Vagina (tissue), 2 donors: ENCODE data around the gene RAPGEF5.

Source experiments
- POLR2A ChIP-seq, 2 donors: fragments of 450-650 bp; IDR thresholded peaks; one replicate each; pipeline ENCODE4 v1.6.1; 2017; ENCODE audit warnings: antibody characterized with exemption in 2 of 2, mild to moderate bottlenecking in 2 of 2, moderate library complexity in 2 of 2
- POLR2AphosphoS5 ChIP-seq, 2 donors: sonication (generic); formaldehyde crosslinking; IDR thresholded peaks; one replicate each; pipeline ENCODE4 v1.9.0; 2017; ENCODE audit warnings: antibody characterized with exemption in 2 of 2, mild to moderate bottlenecking in 2 of 2, low read depth in 1 of 2; ENCODE audit not compliant: insufficient read depth in 1 of 2
- TF ChIP-seq, protein P1 (sequence below), 3 experiments: fragments of 450-650 bp in 2 of 3; fragments of 200-600 bp in 1 of 3; sonication (generic) in 1 of 3; IDR thresholded peaks; one replicate each; pipeline ENCODE4 v1.5.1; 2017 to 2019; ENCODE audit warnings: antibody characterized with exemption in 3 of 3, mild to moderate bottlenecking in 2 of 3, moderate library complexity in 2 of 3

DNA sequence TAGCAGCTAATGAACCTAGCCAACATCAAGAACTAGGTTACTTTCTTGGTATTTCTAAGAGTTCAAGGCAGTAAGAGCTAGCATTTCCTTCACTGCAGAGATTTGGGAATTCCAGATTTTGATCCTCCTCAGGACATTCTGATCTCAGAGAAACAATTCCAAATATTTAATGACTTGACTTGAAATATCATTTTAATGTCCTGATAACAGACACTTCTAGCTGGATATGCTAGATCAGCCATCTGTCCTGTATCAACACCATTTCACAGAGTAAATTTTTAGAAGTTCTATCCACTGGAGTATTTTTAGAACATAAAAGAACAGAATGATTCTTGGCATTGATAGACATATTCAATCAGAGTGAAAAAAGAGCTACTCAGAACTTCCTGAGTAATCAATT lies 151.3 kb downstream of the RAPGEF5 start:
- TF ChIP-seq, protein P1, sequence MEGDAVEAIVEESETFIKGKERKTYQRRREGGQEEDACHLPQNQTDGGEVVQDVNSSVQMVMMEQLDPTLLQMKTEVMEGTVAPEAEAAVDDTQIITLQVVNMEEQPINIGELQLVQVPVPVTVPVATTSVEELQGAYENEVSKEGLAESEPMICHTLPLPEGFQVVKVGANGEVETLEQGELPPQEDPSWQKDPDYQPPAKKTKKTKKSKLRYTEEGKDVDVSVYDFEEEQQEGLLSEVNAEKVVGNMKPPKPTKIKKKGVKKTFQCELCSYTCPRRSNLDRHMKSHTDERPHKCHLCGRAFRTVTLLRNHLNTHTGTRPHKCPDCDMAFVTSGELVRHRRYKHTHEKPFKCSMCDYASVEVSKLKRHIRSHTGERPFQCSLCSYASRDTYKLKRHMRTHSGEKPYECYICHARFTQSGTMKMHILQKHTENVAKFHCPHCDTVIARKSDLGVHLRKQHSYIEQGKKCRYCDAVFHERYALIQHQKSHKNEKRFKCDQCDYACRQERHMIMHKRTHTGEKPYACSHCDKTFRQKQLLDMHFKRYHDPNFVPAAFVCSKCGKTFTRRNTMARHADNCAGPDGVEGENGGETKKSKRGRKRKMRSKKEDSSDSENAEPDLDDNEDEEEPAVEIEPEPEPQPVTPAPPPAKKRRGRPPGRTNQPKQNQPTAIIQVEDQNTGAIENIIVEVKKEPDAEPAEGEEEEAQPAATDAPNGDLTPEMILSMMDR (IDR thresholded peaks at IDR 0.05), result no peak
- TF ChIP-seq POLR2A (IDR thresholded peaks at IDR 0.05) (no peak), POLR2AphosphoS5 (IDR thresholded peaks at IDR 0.05; ENCODE audit: insufficient read depth in 1 of 2, low read depth in 1 of 2) (no peak)
